ENCODE data around the gene DNAH7. TPM values are rescaled to one million over a fixed set of nuclear protein-coding genes. Genes with fewer than 3 reads are reported as not detected.

DNAH7 gene
- polyA plus RNA-seq, 1 experiment, result 1.2 TPM

DNA sequence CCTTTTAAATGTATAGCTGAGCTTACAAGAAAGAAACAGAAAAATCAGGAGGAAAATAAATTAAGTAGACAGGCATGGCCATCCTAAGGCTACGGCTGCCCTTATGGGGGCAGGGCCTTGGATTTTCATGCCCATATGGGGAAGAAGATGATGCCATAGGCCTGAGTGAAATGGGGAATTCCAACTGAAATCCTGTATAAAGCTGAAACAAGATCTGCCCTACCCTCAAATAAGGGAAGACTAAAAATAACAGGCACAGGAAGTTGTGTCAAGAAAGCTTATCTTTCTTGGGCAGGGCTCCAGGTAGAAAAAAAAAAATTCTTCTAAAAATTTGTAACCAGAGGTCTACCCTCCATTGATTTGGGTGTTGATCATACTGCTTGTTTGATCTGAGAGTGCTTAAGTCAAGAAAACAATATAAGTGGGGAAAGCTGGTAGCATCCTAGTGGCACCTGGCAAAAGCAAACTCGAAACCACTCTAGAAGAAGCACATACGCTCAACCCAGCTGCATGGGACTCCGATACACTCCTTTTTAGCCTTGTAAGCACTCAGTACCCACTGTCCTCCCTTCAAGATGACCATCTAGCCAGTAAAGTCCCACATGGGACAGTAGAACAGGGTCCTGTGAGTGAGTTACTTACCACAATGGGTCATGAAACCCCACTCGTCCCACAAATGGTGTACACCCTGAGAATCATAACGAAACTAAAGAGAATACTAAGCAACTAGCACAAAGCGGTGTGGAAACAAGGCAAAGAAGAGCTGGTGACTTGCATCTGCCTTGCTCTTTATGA is 22.3 kb downstream of the DNAH7 start:
- ChIA-PET POLR2A (no interaction called here), CTCF (interaction anchor here (0.6 to 1.5 kb wide), 5 partner anchors 21 to 431 kb away, joined by 3 to 5 read pairs (median 4); partner anchors contain the start of gene DNAH7)
- TF ChIP-seq, protein P1, sequence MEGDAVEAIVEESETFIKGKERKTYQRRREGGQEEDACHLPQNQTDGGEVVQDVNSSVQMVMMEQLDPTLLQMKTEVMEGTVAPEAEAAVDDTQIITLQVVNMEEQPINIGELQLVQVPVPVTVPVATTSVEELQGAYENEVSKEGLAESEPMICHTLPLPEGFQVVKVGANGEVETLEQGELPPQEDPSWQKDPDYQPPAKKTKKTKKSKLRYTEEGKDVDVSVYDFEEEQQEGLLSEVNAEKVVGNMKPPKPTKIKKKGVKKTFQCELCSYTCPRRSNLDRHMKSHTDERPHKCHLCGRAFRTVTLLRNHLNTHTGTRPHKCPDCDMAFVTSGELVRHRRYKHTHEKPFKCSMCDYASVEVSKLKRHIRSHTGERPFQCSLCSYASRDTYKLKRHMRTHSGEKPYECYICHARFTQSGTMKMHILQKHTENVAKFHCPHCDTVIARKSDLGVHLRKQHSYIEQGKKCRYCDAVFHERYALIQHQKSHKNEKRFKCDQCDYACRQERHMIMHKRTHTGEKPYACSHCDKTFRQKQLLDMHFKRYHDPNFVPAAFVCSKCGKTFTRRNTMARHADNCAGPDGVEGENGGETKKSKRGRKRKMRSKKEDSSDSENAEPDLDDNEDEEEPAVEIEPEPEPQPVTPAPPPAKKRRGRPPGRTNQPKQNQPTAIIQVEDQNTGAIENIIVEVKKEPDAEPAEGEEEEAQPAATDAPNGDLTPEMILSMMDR (IDR thresholded peaks at IDR 0.05; ENCODE audit: low read depth, low read length), result no peak
- peak; percentile 20 for DNase-seq (ENCODE audit: low read depth, low spot score)
- Histone ChIP-seq H3K4me3 (ENCODE audit: low read depth, low read length) (no peak overlapping the region), H3K9me3 (ENCODE audit: control insufficient read depth, insufficient read depth, low read length) (no peaks in the 10 kb centered on the region), H3K27me3 (ENCODE audit: control insufficient read depth, insufficient read depth, low read length) (no peaks in the 10 kb centered on the region), H3K27ac (ENCODE audit: low read depth, low read length) (no peak overlapping the region)

DNA sequence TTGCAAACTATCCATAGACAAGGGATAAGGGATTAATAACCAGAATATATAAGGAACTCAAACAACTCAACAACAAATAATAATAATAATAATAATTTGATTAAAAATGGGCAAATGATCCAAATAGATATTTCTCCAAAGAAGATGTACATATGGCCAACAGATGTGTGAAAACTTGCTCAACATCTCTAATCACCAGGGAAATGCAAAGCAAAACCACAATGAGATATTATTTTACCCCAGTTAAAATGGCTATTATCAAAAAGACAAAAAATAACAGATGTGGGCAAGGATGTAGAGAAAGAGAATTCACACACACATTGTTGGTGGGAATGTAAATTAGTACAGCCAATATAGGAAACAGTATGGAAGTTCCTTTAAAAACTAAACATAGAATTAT is 26.9 kb downstream of the DNAH7 start:
- TF ChIP-seq, protein P1 (IDR thresholded peaks at IDR 0.05; ENCODE audit: low read depth, low read length), result no peak
- no peaks in the 10 kb centered on the region for H3K27me3 ChIP-seq (ENCODE audit: control insufficient read depth, insufficient read depth, low read length)
- H3K4me3 ChIP-seq (ENCODE audit: low read depth, low read length), result no peak overlapping the region
- ChIA-PET CTCF (no interaction called here), POLR2A (no interaction called here)
- no peak for DNase-seq (ENCODE audit: low read depth, low spot score)
- H3K27ac ChIP-seq (ENCODE audit: low read depth, low read length), result no peak overlapping the region
- H3K9me3 ChIP-seq (ENCODE audit: control insufficient read depth, insufficient read depth, low read length), result no peaks in the 10 kb centered on the region; the same call in 1 of the 2 replicates

DNA sequence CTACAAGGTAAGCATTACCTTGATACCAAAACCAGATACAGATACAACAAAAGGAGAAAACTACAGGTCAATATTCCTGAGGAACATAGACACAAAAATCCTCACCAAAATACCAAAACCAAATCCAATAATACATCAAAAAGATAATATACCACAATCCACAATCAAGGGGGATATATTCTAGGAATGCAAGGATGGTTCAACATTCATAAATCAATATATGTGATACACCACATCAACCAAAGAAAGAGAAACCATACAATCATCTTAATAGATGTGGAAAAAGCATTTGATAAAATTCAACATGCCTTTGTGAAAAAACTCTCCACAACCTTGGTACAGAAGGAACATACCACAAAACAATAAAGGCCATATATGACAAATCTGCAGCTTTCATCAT is 28.4 kb downstream of the DNAH7 start:
- TF ChIP-seq, protein P1 (IDR thresholded peaks at IDR 0.05; ENCODE audit: low read depth, low read length), result no peak
- H3K27ac ChIP-seq (ENCODE audit: low read depth, low read length), result no peak overlapping the region
- ChIA-PET POLR2A (no interaction called here), CTCF (no interaction called here)
- H3K27me3 ChIP-seq (ENCODE audit: control insufficient read depth, insufficient read depth, low read length), result no peaks in the 10 kb centered on the region
- H3K4me3 ChIP-seq (ENCODE audit: low read depth, low read length), result no peak overlapping the region
- no peak for DNase-seq (ENCODE audit: low read depth, low spot score)
- H3K9me3 ChIP-seq (ENCODE audit: control insufficient read depth, insufficient read depth, low read length), result no peaks in the 10 kb centered on the region; the same call in 1 of the 2 replicates

DNA sequence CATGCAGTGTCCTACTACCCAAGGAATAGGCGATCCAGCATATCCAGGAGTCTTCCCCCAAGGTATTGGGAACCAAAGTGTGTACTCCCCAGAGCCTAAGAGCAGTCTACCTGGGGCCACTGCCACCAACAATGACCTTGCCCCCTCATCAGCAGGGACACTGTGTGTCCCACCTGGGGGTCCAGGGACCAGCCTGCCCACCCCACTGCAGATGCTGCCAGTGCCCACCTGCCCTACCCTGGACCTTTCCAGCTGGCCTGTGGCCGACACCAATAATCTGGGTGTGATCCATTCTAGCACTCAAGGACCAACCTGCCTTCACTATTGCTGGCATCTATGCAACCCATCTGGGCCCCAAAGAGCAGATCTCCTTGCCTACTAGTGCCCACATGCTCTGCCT is 32.2 kb downstream of the DNAH7 start:
- ChIA-PET CTCF (no interaction called here), POLR2A (no interaction called here)
- Histone ChIP-seq H3K9me3 (ENCODE audit: control insufficient read depth, insufficient read depth, low read length) (no peaks in the 10 kb centered on the region; the same call in 1 of the 2 replicates), H3K27me3 (ENCODE audit: control insufficient read depth, insufficient read depth, low read length) (no peaks in the 10 kb centered on the region), H3K4me3 (ENCODE audit: low read depth, low read length) (no peak overlapping the region), H3K27ac (ENCODE audit: low read depth, low read length) (no peak overlapping the region)
- no peak for DNase-seq (ENCODE audit: low read depth, low spot score)
- TF ChIP-seq, protein P1 (IDR thresholded peaks at IDR 0.05; ENCODE audit: low read depth, low read length), result no peak

DNA sequence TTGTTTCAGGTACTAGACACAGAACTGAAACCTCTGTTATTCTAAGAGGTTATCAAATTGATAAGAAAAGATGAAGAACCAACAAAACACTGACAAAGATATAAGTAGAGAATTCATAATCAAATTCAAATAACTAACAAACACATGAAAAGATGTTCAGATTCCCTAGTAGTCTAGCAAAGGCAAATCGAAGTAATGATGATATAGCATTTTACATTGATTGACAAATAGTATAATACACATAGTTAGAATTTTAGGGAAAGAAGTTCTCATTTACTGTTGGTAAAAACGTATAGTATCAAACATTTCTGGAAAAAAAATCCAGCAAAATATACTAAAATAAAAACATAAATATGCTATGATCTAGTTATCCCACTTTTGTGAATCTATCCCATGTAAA is 50.6 kb downstream of the DNAH7 start:
- no peak for DNase-seq (ENCODE audit: low read depth, low spot score)
- no peaks in the 10 kb centered on the region for H3K9me3 ChIP-seq (ENCODE audit: control insufficient read depth, insufficient read depth, low read length)
- POLR2A ChIA-PET, result no interaction called here
- no peaks in the 10 kb centered on the region for H3K27me3 ChIP-seq (ENCODE audit: control insufficient read depth, insufficient read depth, low read length)
- H3K27ac ChIP-seq (ENCODE audit: low read depth, low read length), result no peak overlapping the region
- H3K4me3 ChIP-seq (ENCODE audit: low read depth, low read length), result no peak overlapping the region
- CTCF ChIA-PET, result no interaction called here
- TF ChIP-seq, protein P1 (IDR thresholded peaks at IDR 0.05; ENCODE audit: low read depth, low read length), result no peak
